LoVo (cell line): ENCODE measurements around the gene TNFRSF13B.

Experiments
- DNase-seq: peaks from one replicate; pipeline ENCODE4 v3.0.0-alpha.2; 2016; ENCODE audit warnings: low spot score

The TNFRSF13B gene

GRCh38 chr17:16938496-16939207 lies 33.3 kb downstream of the TNFRSF13B start:
- DNase-seq = no peak

GRCh38 chr17:16938031-16938430 lies 33.9 kb downstream of the TNFRSF13B start:
- DNase-seq = no peak

- no peak for DNase-seq
These were observed 34.5 kb downstream of the TNFRSF13B start for GRCh38 chr17:16937431-16937830.

- DNase-seq = no peak
These were observed 35.2 kb downstream of the TNFRSF13B start for GRCh38 chr17:16936536-16937310.

- DNase-seq = no peak
These were observed 36.1 kb downstream of the TNFRSF13B start for GRCh38 chr17:16935786-16936185.

GRCh38 chr17:16935241-16935663 lies 36.7 kb downstream of the TNFRSF13B start:
- no peak for DNase-seq

- DNase-seq = no peak
These were observed 37.1 kb downstream of the TNFRSF13B start for GRCh38 chr17:16934836-16935235.

- no peak for DNase-seq
These were observed 37.7 kb downstream of the TNFRSF13B start for GRCh38 chr17:16934133-16934795.

- DNase-seq = no peak
These were observed 38.4 kb downstream of the TNFRSF13B start for GRCh38 chr17:16933317-16934132.

- no peak for DNase-seq
These were observed 39.3 kb downstream of the TNFRSF13B start for GRCh38 chr17:16932611-16933010.

- DNase-seq = no peak
These were observed 39.8 kb downstream of the TNFRSF13B start for GRCh38 chr17:16932156-16932555.

GRCh38 chr17:16931318-16932060 lies 40.4 kb downstream of the TNFRSF13B start:
- DNase-seq = no peak

GRCh38 chr17:16930571-16931317 lies 41.2 kb downstream of the TNFRSF13B start:
- DNase-seq = no peak

- no peak for DNase-seq
These were observed 42.0 kb downstream of the TNFRSF13B start for GRCh38 chr17:16929757-16930520.

- DNase-seq = no peak
These were observed 42.8 kb downstream of the TNFRSF13B start for GRCh38 chr17:16929035-16929680.

- no peak for DNase-seq
These were observed 43.4 kb downstream of the TNFRSF13B start for GRCh38 chr17:16928406-16929034.

GRCh38 chr17:16927641-16928321 lies 44.1 kb downstream of the TNFRSF13B start:
- no peak for DNase-seq
